Measurements from ENCODE around the gene BCAS1. TPM values are rescaled to one million over a fixed set of nuclear protein-coding genes. Genes with fewer than 3 reads are reported as not detected.

Gene BCAS1
- total RNA-seq, 1 experiment from 2014 or later = 0.07 TPM

DNA sequence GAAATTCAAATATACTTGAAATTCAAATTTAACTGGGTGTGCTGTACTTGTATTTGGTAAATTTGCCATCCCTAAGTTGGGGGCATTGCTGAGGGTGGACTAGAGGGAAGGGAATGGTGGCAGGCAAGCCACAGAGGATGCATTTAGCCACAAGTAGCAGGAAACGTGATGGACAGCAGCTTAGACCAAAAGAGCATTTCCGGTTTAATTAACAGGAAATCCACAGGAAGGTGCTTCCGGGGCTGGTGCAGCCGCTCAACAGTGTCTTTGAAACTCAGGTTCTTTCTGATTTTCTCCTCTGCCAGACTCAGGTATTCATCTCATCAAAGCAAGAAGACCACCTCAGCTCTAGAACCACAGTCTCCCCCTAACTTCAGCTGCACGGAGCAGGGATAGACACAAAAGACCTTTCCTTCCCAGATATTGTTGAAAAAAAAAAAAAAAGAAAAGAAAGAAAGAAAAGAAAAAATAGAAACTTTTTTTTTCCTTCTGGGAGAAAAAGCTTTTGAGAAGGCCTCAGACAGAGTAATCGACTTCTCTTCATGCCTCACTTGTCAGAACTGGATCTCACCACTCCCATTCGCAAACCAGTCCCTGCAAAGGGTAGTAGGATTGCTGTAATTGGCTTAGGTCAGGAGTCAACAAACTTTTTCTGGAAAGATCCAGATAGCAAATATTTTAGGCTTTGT lies 8.0 kb upstream of the BCAS1 start:
- DNase-seq (ENCODE audit: low read depth) = no peak

DNA sequence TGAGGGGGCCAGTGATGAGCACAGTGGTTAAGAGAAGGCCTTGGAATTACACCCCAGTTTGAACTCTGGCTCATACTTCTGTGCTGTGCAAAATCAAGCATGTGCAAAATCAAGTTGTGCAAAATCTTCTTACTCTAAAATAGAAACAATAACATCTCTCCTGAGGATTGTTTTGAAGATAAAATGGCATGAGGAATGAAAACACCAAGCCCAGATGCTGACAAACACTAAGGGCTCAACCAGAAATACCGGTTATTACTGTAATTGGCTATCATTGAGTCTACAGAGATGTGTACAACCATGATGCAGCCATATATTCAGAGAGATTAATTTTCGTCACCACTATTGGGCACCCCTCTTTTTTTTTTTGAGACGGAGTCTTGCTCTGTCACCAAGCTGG lies 5.9 kb upstream of the BCAS1 start:
- DNase-seq (ENCODE audit: low read depth) = no peak

DNA sequence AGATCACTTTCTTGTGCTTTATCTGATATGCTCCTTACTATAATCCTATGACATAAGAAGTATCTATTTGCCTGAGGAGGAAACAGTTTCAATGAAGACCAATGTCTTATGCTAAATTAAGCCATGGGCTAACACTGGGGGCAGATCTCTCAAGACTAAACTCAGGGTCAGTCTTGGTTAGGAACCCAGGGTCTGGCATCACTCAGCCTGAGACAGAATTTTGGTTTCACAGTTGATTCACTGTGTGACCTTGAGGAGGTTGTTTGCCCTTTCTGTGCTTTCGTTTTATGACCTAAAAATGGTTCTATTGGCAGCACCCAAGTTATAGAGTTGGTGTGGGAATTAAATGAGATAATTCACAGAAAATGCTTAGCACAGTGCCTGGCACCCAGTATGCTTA lies 4.9 kb upstream of the BCAS1 start:
- no peak for DNase-seq (ENCODE audit: low read depth)

DNA sequence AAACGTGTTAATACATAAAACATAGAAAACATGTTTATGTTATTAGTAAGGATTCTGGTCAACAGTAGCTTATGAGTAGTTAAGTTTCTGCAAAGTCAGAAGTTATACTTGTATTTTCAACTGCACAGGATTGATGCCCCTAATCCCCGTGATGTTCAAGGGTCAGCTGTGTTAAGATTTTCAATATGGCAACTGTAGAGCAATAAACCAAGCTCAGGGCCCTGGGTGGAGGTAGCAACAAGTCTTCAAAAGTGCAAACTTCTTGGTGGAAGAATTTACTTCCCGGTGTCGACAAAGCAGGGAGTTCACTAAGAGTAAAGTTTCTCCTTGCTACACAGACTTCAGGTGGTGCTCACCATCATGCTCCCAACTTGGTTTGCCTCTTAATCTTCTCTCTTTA lies 4.1 kb upstream of the BCAS1 start:
- DNase-seq (ENCODE audit: low read depth) = no peak

DNA sequence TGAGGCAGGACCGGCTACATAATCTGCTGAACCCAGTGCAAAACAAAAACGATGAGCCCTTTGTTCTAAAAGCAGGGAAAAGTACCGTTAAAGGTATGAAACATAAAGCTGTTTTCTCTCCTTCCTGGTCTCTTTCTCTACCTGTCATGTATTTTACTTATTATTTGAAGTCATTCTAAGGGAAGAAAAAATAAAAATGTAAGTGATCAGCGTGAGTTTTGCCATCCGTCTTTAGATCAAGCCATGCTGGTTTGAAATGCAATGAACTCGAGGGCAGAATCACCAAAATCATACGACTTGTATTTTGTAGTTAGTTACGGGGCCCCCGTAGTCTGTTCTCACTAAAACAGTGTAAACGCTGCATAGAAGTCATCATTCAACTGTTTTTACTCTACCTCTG lies 2.9 kb upstream of the BCAS1 start:
- no peak for DNase-seq (ENCODE audit: low read depth)

DNA sequence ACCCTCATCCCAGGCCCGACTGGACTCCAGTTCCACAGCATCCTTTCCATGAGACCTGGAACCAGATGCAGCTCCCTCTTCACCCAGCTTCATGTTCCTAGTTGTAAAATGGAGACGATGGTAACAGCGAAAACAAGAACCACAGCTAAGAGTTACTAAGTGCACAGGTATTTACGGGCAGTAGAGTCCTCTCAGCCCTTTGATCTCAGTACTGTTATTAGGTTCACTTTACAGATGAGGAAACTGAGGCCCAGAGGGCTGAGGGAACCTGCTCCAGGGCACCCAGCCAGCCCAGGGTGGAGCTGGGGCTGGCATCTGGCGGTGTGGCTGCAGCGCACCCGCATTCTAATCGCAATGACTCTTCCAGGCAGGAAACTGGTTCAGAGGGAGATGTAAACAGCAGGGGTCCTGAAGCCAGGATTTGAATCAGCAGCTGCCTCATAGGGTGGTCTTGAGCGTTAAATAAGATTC lies 858 bp downstream of the BCAS1 start:
- DNase-seq (ENCODE audit: low read depth) = peak; percentile 44

DNA sequence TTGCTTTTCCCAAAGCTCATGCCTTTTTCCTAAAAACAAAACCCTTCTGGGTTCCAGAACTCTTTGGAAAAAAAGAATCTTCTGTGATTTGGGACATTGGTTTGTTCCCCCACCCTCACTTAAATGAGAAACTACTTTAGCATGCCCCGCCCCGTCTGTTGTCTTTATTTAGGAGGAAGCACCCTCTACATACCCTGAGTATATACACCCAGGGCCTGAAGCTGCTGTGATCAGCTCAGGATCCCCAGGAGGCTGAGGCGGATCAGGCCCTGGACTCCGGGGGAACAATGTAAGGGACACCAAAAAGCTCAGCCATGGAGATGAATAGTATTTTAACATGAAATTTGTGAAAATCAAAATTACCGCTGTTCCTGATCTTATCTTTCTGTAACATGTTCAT lies 1.4 kb downstream of the BCAS1 start:
- no peak for DNase-seq (ENCODE audit: low read depth)

DNA sequence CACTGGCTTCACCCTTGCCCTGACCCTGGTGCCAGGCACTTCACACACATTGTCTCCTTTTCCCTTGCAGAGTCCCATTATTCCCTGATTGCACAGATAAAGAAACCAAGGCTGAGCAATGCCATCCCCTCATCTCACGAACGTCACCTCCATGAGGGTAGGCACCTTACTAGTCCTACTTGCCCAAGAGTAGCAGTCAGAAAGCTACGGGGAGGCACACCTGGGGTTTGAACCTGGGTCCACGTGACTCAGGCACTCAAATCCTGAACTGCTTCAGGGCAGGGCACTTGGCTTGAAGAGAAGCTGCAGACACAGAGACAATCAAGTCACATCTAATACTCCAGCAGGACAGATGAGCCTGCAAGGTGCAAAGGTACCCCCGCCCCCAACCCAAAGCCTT lies 1.9 kb downstream of the BCAS1 start:
- no peak for DNase-seq (ENCODE audit: low read depth)

DNA sequence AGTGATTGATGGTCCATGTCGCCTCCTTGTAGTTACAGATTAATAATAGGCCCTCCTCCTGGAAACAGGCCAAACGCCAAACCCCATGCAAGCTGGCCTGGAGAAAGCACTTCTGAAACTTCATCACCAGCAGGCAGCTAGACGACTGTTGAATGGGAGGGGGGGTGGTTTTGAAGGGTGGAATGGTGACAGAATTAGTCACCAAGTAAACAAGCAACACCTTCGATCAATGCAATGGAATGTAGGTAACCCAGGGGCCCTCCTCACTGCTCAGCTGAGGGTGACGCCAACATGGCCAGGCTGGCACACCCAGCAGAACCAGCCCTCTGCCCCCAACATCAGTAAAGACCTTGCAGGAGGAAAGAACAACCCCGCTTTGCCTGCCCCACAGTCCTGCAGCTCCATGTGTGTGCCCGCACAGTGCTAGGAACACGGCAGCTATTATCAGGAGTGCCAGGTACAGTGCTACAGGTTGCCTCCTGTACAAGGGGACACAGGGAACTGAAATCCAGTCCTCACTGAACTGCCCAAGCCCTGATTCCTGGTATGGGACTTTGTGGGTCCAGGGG lies 2.7 kb downstream of the BCAS1 start:
- peak; percentile 95 for DNase-seq (ENCODE audit: low read depth)

DNA sequence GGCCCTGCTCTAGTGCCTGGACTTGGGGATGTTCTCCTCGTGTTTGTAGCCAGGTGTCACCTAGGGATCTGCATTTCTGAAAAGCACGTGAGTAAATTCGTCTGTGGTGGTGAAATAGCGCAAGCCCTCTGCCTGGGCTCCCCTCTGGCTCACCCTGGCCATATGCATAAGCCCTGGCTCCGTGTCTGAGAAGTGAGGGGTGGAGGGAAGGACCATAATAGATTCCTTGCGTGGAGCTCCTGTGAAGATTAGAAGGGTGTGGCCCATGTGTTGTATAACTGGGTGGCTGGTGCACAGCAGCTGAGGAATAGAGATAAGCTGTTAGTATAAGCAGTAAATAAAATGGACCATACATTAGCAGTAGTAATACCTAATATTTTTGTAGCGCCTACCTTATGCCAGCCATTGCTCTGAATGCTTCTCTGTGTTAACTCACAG lies 4.8 kb downstream of the BCAS1 start:
- DNase-seq (ENCODE audit: low read depth) = no peak

DNA sequence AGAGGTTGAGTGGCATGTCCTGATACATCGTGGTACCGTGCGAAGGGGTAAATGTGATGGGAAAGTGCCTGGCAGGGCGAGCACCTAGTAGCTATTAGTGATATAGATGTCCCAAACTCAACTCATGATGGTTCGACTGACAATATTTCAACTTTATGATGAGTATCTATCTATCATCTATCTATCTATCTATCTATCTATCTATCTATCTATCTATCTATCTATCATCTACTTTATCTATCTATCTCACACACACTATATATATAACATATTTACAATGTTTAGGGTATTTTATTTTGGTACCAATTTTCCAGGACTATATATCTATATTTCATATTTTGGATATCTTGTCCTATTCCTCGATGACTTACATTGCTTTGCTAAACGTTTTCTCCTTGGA lies 5.5 kb downstream of the BCAS1 start:
- DNase-seq (ENCODE audit: low read depth) = no peak

DNA sequence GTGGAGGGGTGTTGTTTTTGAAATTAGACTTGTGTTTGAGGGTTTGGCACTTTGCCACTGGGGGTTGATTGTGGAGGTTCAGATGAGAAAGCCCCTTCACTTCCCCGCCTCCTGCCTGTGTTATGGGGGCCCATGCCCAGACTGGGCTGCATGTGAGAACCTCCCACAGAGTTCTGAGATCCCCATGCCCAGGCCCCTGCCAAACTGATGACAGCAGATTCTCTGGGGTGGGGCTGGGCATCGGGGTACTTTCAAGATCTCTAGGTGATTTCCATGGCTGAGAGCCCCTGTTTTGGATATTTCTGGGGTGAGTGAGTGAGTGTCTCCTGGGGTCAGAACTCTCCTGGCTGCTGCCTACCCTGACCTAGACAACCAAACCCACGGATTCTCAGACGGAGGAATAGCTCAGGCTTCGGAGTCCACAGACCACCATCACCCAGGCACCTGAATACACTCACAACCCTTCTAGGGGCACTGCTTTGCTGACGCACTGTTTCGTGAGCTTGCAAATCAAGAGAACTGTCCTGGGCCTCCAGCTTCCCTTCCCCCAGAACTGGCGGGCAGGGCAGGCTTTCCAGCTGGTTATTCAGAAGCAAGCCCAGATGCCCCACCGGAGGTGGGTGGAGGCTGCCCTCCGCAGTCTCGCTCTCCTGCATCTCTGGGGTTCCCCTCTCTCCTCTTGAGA lies 6.3 kb downstream of the BCAS1 start:
- DNase-seq (ENCODE audit: low read depth) = no peak

DNA sequence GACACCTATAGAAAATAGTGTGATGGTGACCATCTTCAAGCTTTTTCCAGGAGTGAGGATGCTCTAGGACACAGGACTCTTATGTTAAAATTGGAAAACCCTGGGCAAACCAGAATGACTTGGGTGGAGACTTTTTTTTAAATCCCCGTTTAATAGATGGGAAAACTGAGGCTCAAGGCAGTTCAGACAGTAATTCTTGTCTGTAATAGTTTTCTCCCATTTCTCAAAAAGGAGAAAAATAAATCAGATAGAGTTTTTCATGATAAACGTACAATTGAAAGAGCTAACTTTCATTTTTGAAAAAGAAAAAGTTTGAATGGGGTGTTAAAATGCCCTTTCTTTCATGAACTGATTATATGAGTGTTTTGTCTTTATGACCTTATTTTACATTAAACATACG lies 6.8 kb downstream of the BCAS1 start:
- DNase-seq (ENCODE audit: low read depth) = no peak

DNA sequence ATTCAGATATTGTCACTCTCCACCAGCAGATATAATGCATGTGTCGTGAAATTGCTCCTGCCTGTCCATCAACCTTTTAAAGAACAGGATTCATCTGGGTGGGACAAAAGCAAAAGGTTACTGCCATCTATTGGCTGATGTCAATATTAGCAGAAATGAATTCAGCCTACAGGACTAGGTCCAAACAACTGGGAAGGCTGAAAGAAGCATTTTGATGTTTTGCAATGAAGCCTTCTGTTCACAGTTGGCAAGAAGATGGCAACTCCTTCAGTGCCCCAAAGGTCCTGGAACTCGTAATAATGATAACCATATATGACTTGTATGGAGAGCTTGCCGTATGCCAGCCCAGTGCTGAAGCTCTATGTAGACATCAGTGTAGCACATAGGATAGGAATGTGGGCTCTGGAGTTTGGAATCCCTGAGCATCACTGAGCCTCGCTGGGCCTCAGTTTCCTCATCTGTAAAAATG lies 7.5 kb downstream of the BCAS1 start:
- DNase-seq (ENCODE audit: low read depth) = peak; percentile 78

DNA sequence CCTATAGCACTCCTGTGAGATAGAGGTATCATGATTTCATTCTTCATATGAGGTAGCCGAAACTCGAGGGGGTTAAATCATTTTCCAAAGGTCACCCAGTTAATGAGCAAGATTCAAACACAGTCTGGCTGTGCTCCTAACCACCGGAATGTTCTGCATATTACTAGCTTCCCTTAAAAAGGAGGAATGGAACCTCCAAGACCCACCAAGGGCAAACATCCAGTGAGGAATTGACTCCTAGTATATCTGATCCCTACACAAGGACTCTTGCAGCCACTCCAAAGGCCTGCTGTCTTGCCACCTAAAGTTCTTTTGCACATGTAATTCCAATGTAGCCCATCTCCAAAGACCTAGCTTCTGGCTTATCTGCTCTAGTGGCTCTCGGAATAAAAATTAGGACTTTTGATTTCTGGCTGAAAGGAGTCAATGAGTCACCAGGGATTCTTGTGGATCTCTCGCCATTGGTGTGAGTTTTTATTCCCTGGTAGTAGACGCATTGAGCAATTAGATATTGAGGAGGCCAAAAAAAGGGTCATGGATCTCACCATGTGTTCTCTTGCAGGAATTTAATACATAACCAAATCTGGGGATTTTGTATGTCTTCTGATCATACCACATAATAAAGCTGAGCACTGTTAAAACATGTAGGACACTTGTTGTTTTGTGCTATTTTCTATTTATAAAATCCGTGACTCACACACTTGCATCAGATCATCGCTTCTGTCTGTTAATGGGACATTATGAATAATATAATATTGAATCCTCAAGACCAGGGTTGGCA lies 9.1 kb downstream of the BCAS1 start:
- DNase-seq (ENCODE audit: low read depth) = peak; percentile 75

DNA sequence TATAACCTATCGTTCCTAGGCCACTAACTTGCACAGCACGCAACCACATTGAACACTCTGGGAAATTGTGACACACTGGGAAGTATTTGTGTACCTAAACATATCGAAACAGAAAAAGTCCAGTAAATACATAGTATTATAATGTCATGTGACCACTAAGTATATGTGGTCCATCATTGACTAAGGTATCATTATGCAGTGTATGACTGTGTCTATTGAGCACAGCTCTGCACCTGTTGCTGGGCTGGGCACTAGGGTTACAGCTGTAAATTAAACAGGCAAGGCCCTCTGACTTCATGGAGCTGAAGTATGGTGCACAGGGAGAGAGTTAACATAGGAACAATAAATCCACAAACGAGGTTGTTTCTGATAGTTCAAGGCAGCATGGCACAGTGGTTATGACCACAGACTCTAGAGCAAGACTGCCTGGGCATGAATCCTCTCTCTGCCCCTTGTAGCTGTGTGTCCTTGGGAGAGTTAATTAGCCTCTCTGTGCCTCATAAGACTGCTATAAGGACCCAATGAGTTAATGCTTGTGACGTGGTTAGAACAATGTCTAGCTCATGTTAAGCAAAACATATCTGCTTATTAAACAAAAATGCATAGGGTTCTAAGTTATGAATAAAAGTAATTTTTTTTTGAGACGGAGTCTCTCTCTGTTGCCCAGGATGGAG lies 10.6 kb downstream of the BCAS1 start:
- no peak for DNase-seq (ENCODE audit: low read depth)

DNA sequence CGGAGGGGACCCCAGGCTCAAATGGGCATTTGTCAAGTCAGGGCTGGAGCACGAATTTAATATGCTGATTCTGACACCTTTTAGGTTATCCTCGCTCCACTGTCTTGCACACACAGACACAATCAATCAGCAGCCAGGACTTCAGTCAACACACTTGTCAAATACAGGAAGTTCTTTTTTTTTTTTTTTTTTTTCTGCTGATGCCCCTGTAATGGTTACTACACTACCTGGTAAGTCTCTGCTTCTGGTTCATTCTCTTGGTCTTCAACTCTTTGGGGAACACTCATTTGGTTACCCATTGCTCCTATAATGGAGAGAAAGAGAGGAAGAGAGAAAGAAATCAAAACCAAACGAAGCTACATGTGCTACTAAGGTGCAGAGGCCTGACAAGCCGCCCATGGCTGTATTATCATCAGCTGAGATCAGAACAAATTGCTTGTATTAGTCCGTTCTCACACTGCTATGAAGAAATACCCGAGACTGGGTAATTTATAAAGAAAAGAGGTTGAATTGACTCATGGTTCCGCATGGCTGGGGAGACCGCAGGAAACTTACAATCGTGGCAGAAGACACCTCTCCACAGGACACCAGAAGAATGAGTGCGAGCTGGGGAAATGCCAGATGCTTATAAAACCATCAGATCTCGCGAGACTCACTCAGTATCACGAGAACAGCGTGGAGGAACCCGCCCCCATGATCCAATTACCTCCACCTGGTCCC lies 11.8 kb downstream of the BCAS1 start:
- DNase-seq (ENCODE audit: low read depth) = no peak

DNA sequence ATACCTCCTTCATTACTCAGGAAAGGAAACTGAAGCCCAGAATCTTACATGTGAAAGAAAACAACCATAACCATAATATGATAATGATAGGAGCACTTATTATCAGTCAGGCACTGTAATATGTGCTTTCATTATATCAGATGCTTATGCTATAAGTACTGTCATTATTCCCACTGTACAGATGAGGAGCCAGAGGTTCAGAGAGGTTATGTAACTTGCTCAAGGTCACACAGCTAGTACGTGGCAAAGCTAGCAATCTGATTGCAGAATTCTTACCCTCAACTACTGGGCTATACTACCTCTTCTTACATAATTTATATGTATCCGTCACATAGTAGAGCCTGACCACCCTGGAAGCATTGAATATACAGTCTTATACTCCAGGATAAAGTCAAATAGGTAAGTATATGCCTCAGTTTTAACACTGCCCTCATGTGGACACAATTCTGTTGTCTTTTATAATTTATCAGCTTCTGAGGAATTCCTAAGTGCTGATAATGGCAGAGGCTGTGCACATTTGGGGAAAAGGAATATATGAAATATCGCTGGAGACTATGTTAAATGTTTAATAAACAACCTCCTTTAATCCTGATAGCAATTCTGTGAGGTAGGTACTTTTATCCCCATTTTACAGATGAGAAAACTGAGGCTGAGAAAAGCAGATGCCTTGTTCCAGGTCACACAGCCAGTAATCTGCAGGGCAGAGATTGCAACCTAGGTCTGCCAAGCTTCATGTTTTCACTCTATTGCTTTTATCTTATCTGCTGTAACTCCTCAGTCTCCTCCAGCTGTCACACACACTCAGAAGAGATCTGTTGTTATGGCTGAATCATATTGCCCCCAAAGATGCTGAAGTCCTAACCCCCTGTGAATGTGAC lies 13.4 kb downstream of the BCAS1 start:
- no peak for DNase-seq (ENCODE audit: low read depth)

DNA sequence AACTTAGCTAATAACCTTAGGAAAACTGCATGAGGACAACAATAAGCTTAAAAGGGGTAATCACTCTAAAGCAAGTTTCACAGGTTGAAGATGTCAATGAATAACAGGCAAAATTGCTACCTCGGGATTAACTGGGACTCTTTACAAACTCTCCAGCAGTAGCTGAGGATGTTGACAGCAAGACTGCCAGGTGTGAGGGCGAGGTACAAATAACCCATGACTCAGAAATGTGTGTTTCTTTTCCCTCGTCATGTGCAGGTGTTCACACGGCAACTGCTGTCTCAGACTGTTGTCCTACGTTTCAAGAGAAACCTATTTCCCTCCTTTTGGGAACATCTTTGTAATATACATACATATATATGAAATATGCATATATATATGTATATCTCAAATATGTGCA lies 15.9 kb downstream of the BCAS1 start:
- no peak for DNase-seq (ENCODE audit: low read depth)

DNA sequence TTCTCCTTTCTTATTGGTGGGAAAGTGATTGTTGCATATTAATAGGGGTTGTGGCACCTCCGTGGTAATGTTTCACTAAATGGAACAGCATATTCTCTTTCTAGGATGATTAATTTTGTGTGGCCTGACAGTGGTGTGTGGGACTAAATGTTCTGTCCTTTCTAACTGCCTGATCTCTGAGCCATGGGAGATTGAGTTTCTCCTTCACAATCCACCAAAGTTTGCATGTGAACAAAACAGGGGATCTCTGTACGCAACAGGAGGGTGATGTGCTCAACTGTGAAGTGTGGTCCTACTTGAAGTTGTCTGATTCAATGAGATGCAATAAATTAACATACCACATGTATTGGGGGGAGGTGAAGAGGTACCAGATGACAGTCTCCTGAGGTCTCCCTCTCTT lies 19.3 kb downstream of the BCAS1 start:
- DNase-seq (ENCODE audit: low read depth) = no peak
